Transverse colon (tissue), 4 donors: ENCODE results near the gene ATP5PD. TPM values are rescaled to one million over a fixed set of nuclear protein-coding genes. Genes with fewer than 3 reads are reported as not detected.

Source experiments
- DNase-seq: peaks from one replicate; pipeline ENCODE4 v3.0.0-alpha.2; 2019
- H3K27ac ChIP-seq, 4 donors: fragments of 200-600 bp; sonication (generic); 2 replicates each; pipeline ENCODE4 v1.5.1; 2016 to 2018; ENCODE audit warnings: inconsistent platforms in 4 of 4
- H3K27me3 ChIP-seq: fragments of 200-600 bp; sonication (generic); 2 replicates; pipeline ENCODE4 v1.5.1; 2017; ENCODE audit warnings: inconsistent platforms
- H3K36me3 ChIP-seq, 4 donors: fragments of 200-600 bp; sonication (generic); 2 replicates each; pipeline ENCODE4 v1.5.1; 2017 to 2019; ENCODE audit warnings: inconsistent platforms in 4 of 4
- H3K4me1 ChIP-seq, 4 donors: fragments of 200-600 bp; sonication (generic); 2 replicates each; pipeline ENCODE4 v1.5.1; 2017 to 2020; ENCODE audit warnings: inconsistent platforms in 4 of 4
- H3K4me3 ChIP-seq, 4 donors: fragments of 200-600 bp; sonication (generic); 1 replicate in 1 of 4; 2 replicates in 3 of 4; pipeline versions ENCODE4 v1.5.1 to v1.6.1; 2017 to 2019; ENCODE audit warnings: inconsistent platforms in 4 of 4
- H3K9me3 ChIP-seq, 2 donors: fragments of 200-600 bp; sonication (generic); 2 replicates each; pipeline ENCODE4 v1.5.1; 2017 to 2019; ENCODE audit warnings: inconsistent platforms in 2 of 2
- EP300 ChIP-seq: sonication (generic); formaldehyde crosslinking; IDR thresholded peaks from one replicate; pipeline ENCODE4 v1.6.1; 2017; ENCODE audit warnings: antibody characterized with exemption, low read depth
- POLR2A ChIP-seq: fragments of 450-650 bp; IDR thresholded peaks from one replicate; pipeline ENCODE4 v1.6.1; 2016; ENCODE audit warnings: antibody characterized with exemption, mild to moderate bottlenecking, moderate library complexity
- POLR2AphosphoS5 ChIP-seq, 3 donors: sonication (generic); formaldehyde crosslinking; IDR thresholded peaks; one replicate each; pipeline ENCODE4 v1.6.1; 2016; ENCODE audit warnings: antibody characterized with exemption in 3 of 3
- WGBS, 2 donors: methylation state at CpG; one replicate each; pipeline ENCODE4 v1.1.5; 2018; ENCODE audit warnings: low coverage in 1 of 2; 5-methylcytosine and 5-hydroxymethylcytosine counted together
- in situ Hi-C, 4 donors: fragments of 200-750 bp; cut with MboI; loops; one replicate each; pipeline versions ENCODE4 v1.15.0 to v1.15.1; 2017; ENCODE audit warnings: low sequenced_read_pairs in 3 of 4, low pct_ligation_motif_present in 1 of 4, low pct_unique_long_range_greater_than_20kb in 1 of 4
- intact Hi-C: fragments of 100-400 bp; cut with DNase I; formaldehyde crosslinking; loops from one replicate; pipeline ENCODE4 v1.15.1; 2023; ENCODE audit warnings: low total_unique reads
- small RNA-seq, 4 donors: library from RNA; depleted of rRNA; stranded (forward); fragments of <200 nt; gene quantifications; one replicate each; pipeline ENCODE3, GENCODE V24; 2016
- total RNA-seq, 4 donors: library from RNA; depleted of rRNA; stranded (reverse); fragments of >200 nt; gene quantifications; one replicate each; pipeline ENCODE4 v1.1.0, GENCODE V29; 2016
- TF ChIP-seq, protein P1 (sequence below), 5 experiments: fragments of 200-600 bp in 3 of 5; fragments of 450-650 bp in 2 of 5; sonication (generic) in 3 of 5; IDR thresholded peaks; 1 replicate in 2 of 5; 2 replicates in 3 of 5; pipeline ENCODE4 v1.5.1; 2016 to 2017; ENCODE audit warnings: antibody characterized with exemption in 5 of 5, inconsistent platforms in 3 of 5, mild to moderate bottlenecking in 2 of 5, moderate library complexity in 1 of 5

ATP5PD gene
- total RNA-seq, 4 donors from 2014 or later, result 75.2 to 373 (median 245) TPM

- Histone ChIP-seq H3K4me3 (no peak overlapping the region), H3K27me3 (no peaks in the 10 kb centered on the region), H3K4me1 (peaks cover 0 to 15% (median 6%) of the 10 kb centered on the region in 4 donors), H3K36me3 (no peaks in the 10 kb centered on the region), H3K9me3 (no peaks in the 10 kb centered on the region), H3K27ac (no peak overlapping the region)
- intact Hi-C loops, result no loop called here
- in situ Hi-C loops, result no loop called here
- no peak for DNase-seq
- WGBS, 2 donors, result 89 to 92% methylated on average over 2 to 7 of the region's 7 CpGs
- TF ChIP-seq, protein P1, sequence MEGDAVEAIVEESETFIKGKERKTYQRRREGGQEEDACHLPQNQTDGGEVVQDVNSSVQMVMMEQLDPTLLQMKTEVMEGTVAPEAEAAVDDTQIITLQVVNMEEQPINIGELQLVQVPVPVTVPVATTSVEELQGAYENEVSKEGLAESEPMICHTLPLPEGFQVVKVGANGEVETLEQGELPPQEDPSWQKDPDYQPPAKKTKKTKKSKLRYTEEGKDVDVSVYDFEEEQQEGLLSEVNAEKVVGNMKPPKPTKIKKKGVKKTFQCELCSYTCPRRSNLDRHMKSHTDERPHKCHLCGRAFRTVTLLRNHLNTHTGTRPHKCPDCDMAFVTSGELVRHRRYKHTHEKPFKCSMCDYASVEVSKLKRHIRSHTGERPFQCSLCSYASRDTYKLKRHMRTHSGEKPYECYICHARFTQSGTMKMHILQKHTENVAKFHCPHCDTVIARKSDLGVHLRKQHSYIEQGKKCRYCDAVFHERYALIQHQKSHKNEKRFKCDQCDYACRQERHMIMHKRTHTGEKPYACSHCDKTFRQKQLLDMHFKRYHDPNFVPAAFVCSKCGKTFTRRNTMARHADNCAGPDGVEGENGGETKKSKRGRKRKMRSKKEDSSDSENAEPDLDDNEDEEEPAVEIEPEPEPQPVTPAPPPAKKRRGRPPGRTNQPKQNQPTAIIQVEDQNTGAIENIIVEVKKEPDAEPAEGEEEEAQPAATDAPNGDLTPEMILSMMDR (IDR thresholded peaks at IDR 0.05), result no peak
- no peak for TF ChIP-seq EP300
- no peak for TF ChIP-seq POLR2AphosphoS5 (IDR thresholded peaks at IDR 0.05)
- TF ChIP-seq POLR2A, result no peak
Observed at GRCh38 chr17:74994440-74994839, 52.3 kb downstream of the ATP5PD start.

DNA sequence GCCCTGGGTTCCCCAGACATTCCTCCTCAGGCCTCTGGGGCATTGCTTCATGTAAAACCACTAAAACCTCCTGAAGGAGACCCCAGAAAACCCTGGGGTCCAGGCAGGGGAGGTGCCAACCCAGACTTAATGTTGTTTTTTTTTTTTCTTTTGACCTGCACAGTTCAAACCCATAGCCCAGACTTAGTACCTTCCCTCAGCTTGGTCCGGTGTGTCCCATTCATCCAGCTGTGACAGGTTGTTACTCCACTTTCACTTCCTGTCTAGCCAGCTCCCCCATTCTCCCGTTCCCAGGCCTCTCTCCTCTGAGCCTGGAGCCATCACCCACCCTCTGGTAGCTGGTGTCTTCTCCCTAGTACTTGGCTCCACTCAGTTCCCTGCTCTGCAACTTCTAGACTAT lies 54.5 kb downstream of the ATP5PD start:
- intact Hi-C loops (no loop called here), in situ Hi-C loops (no loop called here)
- no peaks in the 10 kb centered on the region for H3K27me3 ChIP-seq
- no peak for TF ChIP-seq EP300
- TF ChIP-seq, protein P1 (IDR thresholded peaks at IDR 0.05), result no peak
- TF ChIP-seq POLR2A, result no peak
- no peak for TF ChIP-seq POLR2AphosphoS5 (IDR thresholded peaks at IDR 0.05)
- no peak overlapping the region for H3K27ac ChIP-seq
- DNase-seq, result no peak
- H3K9me3 ChIP-seq, result no peaks in the 10 kb centered on the region
- WGBS, 2 donors, result 49% methylated on average over 2 of the region's 2 CpGs; no CpG with 5 or more reads in 1 of the 2 donors
- no peaks in the 10 kb centered on the region for H3K36me3 ChIP-seq
- H3K4me1 ChIP-seq, result peaks cover 0 to 28% (median 14%) of the 10 kb centered on the region in 4 donors
- no peak overlapping the region for H3K4me3 ChIP-seq

GRCh38 chr17:74990581-74991105 lies 56.1 kb downstream of the ATP5PD start:
- Histone ChIP-seq H3K36me3 (no peaks in the 10 kb centered on the region), H3K27ac (no peak overlapping the region), H3K4me3 (no peak overlapping the region), H3K9me3 (no peaks in the 10 kb centered on the region), H3K27me3 (no peaks in the 10 kb centered on the region), H3K4me1 (peaks cover 0 to 34% (median 18%) of the 10 kb centered on the region in 4 donors)
- in situ Hi-C loops (no loop called here), intact Hi-C loops (no loop called here)
- TF ChIP-seq POLR2A, result no peak
- TF ChIP-seq, protein P1 (IDR thresholded peaks at IDR 0.05), result no peak
- TF ChIP-seq POLR2AphosphoS5 (IDR thresholded peaks at IDR 0.05), result no peak
- TF ChIP-seq EP300, result no peak
- no peak for DNase-seq
- WGBS, 2 donors, result 84 to 100% methylated on average over 1 to 10 of the region's 10 CpGs

Small RNA genes lying within 50 kb of the gene (small RNA-seq; reads per million reads assigned to genes)
- gene AC111186.1 (0 to 0.12 (median 0) reads per million in 4 donors), gene RF00019 (0 reads per million in 4 donors), gene RN7SL573P (0 reads per million in 4 donors), gene RNU6-362P (0 reads per million in 4 donors)

Other genes starting within 250 kb of the ATP5PD start
- gene GRIN2C, start 187.1 kb downstream of the ATP5PD start, total RNA-seq, result under 1 TPM in 2 of 4 donors, not detected in 2; 0.27 to 0.40 TPM
- gene FDXR, start 174.0 kb downstream of the ATP5PD start, total RNA-seq, result 10 to 100 TPM in 2 of 4 donors, 1 to 10 TPM in 2; 5.8 to 16.2 (median 10.4) TPM
- gene FADS6, start 153.3 kb downstream of the ATP5PD start, total RNA-seq, result 10 to 100 TPM in 1 of 4 donors, 1 to 10 TPM in 1, under 1 TPM in 1, not detected in 1; 0.64 to 25.8 (median 3.7) TPM
- under 1 TPM in 2 of 4 donors, not detected in 2; 0.27 to 0.32 TPM for gene USH1G, start 123.7 kb downstream of the ATP5PD start, total RNA-seq
- gene OTOP2, start 122.7 kb downstream of the ATP5PD start, total RNA-seq, result 10 to 100 TPM in 3 of 4 donors, 1 to 10 TPM in 1; 3.4 to 99.1 (median 62.6) TPM
- 1 to 10 TPM in 2 of 4 donors, not detected in 2; 1.6 to 3.8 TPM for gene OTOP3, start 111.1 kb downstream of the ATP5PD start, total RNA-seq
- gene HID1, start 74.2 kb downstream of the ATP5PD start, total RNA-seq, result 100 to 1,000 TPM in 1 of 4 donors, 10 to 100 TPM in 3; 30.2 to 221 (median 50.7) TPM
- 1 to 10 TPM; 2.0 to 5.6 (median 3.6) TPM for gene CDR2L, start 59.3 kb downstream of the ATP5PD start, total RNA-seq
- gene MRPL58, start 34.3 kb downstream of the ATP5PD start, total RNA-seq, result 10 to 100 TPM in 2 of 4 donors, under 1 TPM in 1, not detected in 1; 1.00 to 41.3 (median 37.4) TPM
- gene KCTD2, start 256 bp upstream of the ATP5PD start, total RNA-seq, result 10 to 100 TPM; 14.5 to 24.7 (median 19.7) TPM
- 10 to 100 TPM; 65.9 to 94.6 (median 79.5) TPM for gene SLC16A5, start 41.0 kb upstream of the ATP5PD start, total RNA-seq
- gene ARMC7, start 63.0 kb upstream of the ATP5PD start, total RNA-seq, result 10 to 100 TPM in 3 of 4 donors, 1 to 10 TPM in 1; 8.2 to 41.1 (median 21.4) TPM
- 100 to 1,000 TPM; 162 to 247 (median 208) TPM for gene NT5C, start 84.8 kb upstream of the ATP5PD start, total RNA-seq
- 100 to 1,000 TPM in 3 of 4 donors, 10 to 100 TPM in 1; 61.7 to 293 (median 219) TPM for gene JPT1, start 107.5 kb upstream of the ATP5PD start, total RNA-seq
- 10 to 100 TPM in 3 of 4 donors, 1 to 10 TPM in 1; 6.4 to 56.5 (median 47.9) TPM for gene SUMO2, start 136.0 kb upstream of the ATP5PD start, total RNA-seq
- gene NUP85, start 158.7 kb upstream of the ATP5PD start, total RNA-seq, result 100 to 1,000 TPM in 1 of 4 donors, 10 to 100 TPM in 3; 13.1 to 204 (median 31.8) TPM
- 100 to 1,000 TPM in 1 of 4 donors, 10 to 100 TPM in 3; 36.2 to 134 (median 59.0) TPM for gene GGA3, start 214.6 kb upstream of the ATP5PD start, total RNA-seq
- 10 to 100 TPM; 27.1 to 54.0 (median 37.4) TPM for gene MRPS7, start 214.9 kb upstream of the ATP5PD start, total RNA-seq
- gene MIF4GD, start 224.3 kb upstream of the ATP5PD start, total RNA-seq, result 10 to 100 TPM in 3 of 4 donors, 1 to 10 TPM in 1; 9.0 to 44.0 (median 28.6) TPM
- gene SLC25A19, start 242.5 kb upstream of the ATP5PD start, total RNA-seq, result 10 to 100 TPM; 12.6 to 49.6 (median 20.7) TPM